Peyer's patch (tissue), 4 donors: ENCODE results near the gene SYT8.

Experiments
- POLR2A ChIP-seq, 2 donors: fragments of 450-650 bp; IDR thresholded peaks; one replicate each; pipeline ENCODE4 v1.5.1; 2017; ENCODE audit warnings: antibody characterized with exemption in 2 of 2, mild to moderate bottlenecking in 2 of 2, moderate library complexity in 2 of 2
- TF ChIP-seq, protein P1 (sequence below), 6 experiments: fragments of 450-650 bp in 4 of 6; fragments of 200-600 bp in 2 of 6; sonication (generic) in 1 of 6; IDR thresholded peaks; one replicate each; pipeline ENCODE4 v1.5.1; 2017 to 2019; ENCODE audit warnings: antibody characterized with exemption in 6 of 6, mild to moderate bottlenecking in 3 of 6, moderate library complexity in 1 of 6

DNA sequence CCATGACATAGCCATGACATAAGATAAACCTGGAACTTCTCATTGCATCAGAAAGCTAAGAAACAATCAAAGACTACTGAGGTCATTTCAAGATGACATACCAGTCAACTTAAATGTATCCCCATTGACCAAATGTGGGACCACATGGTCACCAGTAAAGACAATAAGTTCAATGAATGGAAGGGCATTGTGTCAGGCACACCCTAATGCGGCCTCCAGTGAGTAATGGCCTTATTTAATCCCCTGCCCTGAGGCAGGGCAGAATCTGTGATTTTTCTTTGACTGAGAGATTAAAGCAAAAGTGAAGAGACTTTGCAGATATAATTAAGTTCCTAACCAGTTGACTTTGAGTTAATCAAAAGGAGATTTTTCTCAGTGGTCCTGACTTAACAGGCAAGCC lies 17.3 kb upstream of the SYT8 start:
- TF ChIP-seq, protein P1, sequence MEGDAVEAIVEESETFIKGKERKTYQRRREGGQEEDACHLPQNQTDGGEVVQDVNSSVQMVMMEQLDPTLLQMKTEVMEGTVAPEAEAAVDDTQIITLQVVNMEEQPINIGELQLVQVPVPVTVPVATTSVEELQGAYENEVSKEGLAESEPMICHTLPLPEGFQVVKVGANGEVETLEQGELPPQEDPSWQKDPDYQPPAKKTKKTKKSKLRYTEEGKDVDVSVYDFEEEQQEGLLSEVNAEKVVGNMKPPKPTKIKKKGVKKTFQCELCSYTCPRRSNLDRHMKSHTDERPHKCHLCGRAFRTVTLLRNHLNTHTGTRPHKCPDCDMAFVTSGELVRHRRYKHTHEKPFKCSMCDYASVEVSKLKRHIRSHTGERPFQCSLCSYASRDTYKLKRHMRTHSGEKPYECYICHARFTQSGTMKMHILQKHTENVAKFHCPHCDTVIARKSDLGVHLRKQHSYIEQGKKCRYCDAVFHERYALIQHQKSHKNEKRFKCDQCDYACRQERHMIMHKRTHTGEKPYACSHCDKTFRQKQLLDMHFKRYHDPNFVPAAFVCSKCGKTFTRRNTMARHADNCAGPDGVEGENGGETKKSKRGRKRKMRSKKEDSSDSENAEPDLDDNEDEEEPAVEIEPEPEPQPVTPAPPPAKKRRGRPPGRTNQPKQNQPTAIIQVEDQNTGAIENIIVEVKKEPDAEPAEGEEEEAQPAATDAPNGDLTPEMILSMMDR (IDR thresholded peaks at IDR 0.05), result no peak
- TF ChIP-seq POLR2A (IDR thresholded peaks at IDR 0.05), result no peak
